Lung (tissue), 12 donors: Measurements from ENCODE around the gene GALNT6. TPM values are rescaled to one million over a fixed set of nuclear protein-coding genes. Genes with fewer than 3 reads are reported as not detected.

Experiments
- ATAC-seq: fragments of 200-7000 bp; cut with Tn5 transposase; one replicate; pipeline ENCODE4 v1.9.1; 2020; ENCODE audit warnings: moderate number of reproducible peaks; ENCODE audit not compliant: insufficient read depth, low FRiP score
- DNase-seq, 3 donors: peaks; one replicate each; pipeline ENCODE4 v3.0.0-alpha.2; 2013 to 2017
- H3K27ac ChIP-seq, 2 donors: one replicate each; pipeline ENCODE4 v1.5.1; 2013; ENCODE audit warnings: mild to moderate bottlenecking in 2 of 2, moderate library complexity in 2 of 2, control low read depth in 1 of 2, inconsistent platforms in 1 of 2, low read depth in 1 of 2, low read length in 1 of 2
- H3K27me3 ChIP-seq, 3 donors: one replicate each; pipeline ENCODE4 v1.5.1; 2013; ENCODE audit warnings: low read length in 2 of 3; ENCODE audit not compliant: control insufficient read depth in 3 of 3, insufficient read depth in 3 of 3
- H3K36me3 ChIP-seq, 4 donors: one replicate each; pipeline ENCODE4 v1.5.1; 2013; ENCODE audit warnings: low read length in 4 of 4, mild to moderate bottlenecking in 1 of 4, moderate library complexity in 1 of 4; ENCODE audit not compliant: control insufficient read depth in 4 of 4, insufficient read depth in 4 of 4
- H3K4me1 ChIP-seq, 5 donors: one replicate each; pipeline ENCODE4 v1.5.1; 2013; ENCODE audit warnings: low read length in 5 of 5, mild to moderate bottlenecking in 2 of 5, moderate library complexity in 1 of 5; ENCODE audit not compliant: control insufficient read depth in 5 of 5, insufficient read depth in 5 of 5
- H3K4me3 ChIP-seq: one replicate; pipeline ENCODE4 v1.5.1; 2013; ENCODE audit warnings: mild to moderate bottlenecking, control low read depth, moderate library complexity
- H3K9ac ChIP-seq, 2 donors: one replicate each; pipeline ENCODE4 v1.5.1; 2013; ENCODE audit warnings: low read length in 2 of 2, control low read depth in 1 of 2; ENCODE audit not compliant: insufficient read depth in 1 of 2
- H3K9me3 ChIP-seq, 4 donors: one replicate each; pipeline ENCODE4 v1.5.1; 2013; ENCODE audit warnings: low read length in 3 of 4, mild to moderate bottlenecking in 1 of 4, moderate library complexity in 1 of 4; ENCODE audit not compliant: control insufficient read depth in 4 of 4, insufficient read depth in 3 of 4
- WGBS, 2 donors: extraction: QIAGEN DNeasy Blood & Tissue Kit; methylation state at CpG; one replicate each; pipeline ENCODE4 v1.1.7; 2013; 5-methylcytosine and 5-hydroxymethylcytosine counted together
- polyA plus RNA-seq, 2 donors: library from polyadenylated mRNA; stranded (reverse); fragments of 200-250 nt; gene quantifications; one replicate each; pipeline ENCODE4 v1.2.1, GENCODE V29; 2013
- total RNA-seq, 2 donors: library from RNA; depleted of rRNA in 1 of 2; stranded (reverse); fragments of >200 nt in 1 of 2; gene quantifications; one replicate each; pipeline ENCODE4 v1.2.1, GENCODE V29; 2014 to 2021
- TF ChIP-seq, protein P1 (sequence below): IDR thresholded peaks from 2 replicates; pipeline ENCODE4 v1.5.1; 2012; ENCODE audit warnings: mild to moderate bottlenecking; ENCODE audit errors: control extremely low read depth, extremely low read depth
- donor health status: control.
- donor health status: control.
- donor health status: Bipolar disorder and iron deficiency.
- donor health status: healthy.
- donor health status: DM: yes; HTN: yes; CAD: no.

Gene GALNT6
- total and polyA plus RNA-seq, 4 donors, result 5.5 to 36.0 (median 9.0) TPM

DNA sequence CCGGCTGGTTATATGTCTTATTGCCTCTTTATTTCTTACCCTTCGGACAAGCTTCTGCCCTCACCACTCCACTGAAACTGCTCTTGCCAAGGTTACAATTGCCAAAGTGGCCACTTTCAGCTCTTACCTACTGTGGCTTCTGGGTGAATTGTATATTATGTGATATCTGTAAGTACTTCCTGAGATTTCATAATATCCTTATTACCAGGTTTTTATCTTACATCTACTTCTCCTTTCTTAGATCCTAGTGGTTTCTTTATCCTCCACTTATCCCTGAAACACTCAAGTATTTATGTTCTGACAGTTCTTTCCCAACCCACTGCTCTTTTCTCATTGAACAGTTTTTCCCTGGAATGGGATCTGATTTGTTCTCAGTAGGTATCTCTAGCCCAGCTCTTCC lies 55.3 kb downstream of the GALNT6 start:
- Histone ChIP-seq H3K4me3 (no peak overlapping the region), H3K36me3 (no peaks in the 10 kb centered on the region), H3K9me3 (no peaks in the 10 kb centered on the region), H3K27ac (no peak overlapping the region), H3K27me3 (no peaks in the 10 kb centered on the region), H3K4me1 (no peaks in the 10 kb centered on the region), H3K9ac (no peak overlapping the region)
- WGBS, 2 donors, result 33 to 57% methylated on average over 2 of the region's 2 CpGs
- TF ChIP-seq, protein P1, sequence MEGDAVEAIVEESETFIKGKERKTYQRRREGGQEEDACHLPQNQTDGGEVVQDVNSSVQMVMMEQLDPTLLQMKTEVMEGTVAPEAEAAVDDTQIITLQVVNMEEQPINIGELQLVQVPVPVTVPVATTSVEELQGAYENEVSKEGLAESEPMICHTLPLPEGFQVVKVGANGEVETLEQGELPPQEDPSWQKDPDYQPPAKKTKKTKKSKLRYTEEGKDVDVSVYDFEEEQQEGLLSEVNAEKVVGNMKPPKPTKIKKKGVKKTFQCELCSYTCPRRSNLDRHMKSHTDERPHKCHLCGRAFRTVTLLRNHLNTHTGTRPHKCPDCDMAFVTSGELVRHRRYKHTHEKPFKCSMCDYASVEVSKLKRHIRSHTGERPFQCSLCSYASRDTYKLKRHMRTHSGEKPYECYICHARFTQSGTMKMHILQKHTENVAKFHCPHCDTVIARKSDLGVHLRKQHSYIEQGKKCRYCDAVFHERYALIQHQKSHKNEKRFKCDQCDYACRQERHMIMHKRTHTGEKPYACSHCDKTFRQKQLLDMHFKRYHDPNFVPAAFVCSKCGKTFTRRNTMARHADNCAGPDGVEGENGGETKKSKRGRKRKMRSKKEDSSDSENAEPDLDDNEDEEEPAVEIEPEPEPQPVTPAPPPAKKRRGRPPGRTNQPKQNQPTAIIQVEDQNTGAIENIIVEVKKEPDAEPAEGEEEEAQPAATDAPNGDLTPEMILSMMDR, result no peak
- ATAC-seq, result no peak
- DNase-seq, result peak in 1 of 3 donors; percentile 44

DNA sequence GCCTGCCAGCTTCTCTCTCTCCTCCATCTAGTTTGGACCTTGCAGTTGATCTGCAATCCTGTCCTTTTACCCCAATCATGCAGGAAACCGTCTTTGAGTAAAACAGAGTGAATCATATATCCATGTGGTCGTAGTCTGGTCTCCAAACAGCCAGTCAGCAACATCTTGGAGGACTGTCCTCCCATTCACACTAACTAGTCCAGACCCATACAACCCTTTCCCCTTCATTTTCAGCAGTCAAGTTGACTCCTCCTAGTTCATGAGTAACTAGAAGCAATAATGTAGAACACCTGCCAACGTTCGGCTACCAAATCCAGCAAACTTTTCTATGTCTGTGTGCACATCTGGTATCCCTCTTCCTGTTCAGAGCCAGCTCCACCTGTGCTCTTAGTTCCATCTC lies 56.4 kb downstream of the GALNT6 start:
- no peaks in the 10 kb centered on the region for H3K27me3 ChIP-seq
- H3K9me3 ChIP-seq, result no peaks in the 10 kb centered on the region
- ATAC-seq (no peak), DNase-seq (no peak)
- H3K9ac ChIP-seq, result no peak overlapping the region
- no peak overlapping the region for H3K27ac ChIP-seq
- H3K4me3 ChIP-seq, result no peak overlapping the region
- H3K4me1 ChIP-seq, result no peaks in the 10 kb centered on the region
- TF ChIP-seq, protein P1, result no peak
- 64 to 69% methylated on average over 4 of the region's 4 CpGs for WGBS, 2 donors
- no peaks in the 10 kb centered on the region for H3K36me3 ChIP-seq

DNA sequence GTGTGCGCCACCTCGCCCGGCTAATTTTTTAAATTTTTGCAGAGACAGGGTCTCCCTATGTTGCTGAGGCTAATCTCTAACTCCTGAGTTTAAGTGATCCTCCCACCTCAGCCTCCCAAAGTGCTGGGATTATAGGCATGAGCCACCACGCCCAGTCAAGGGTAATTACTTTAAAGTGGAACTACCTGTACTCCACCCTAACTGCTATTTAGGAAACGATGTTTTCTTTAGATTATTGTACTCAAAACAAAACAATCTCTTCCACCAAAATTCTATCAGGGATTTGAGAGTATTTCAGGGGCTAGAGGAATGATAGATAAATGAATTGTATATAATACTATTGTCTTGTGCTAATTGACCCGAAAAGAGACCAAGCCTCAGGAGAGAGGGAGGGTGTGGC lies 57.7 kb downstream of the GALNT6 start:
- Histone ChIP-seq H3K4me3 (no peak overlapping the region), H3K27me3 (no peaks in the 10 kb centered on the region), H3K9ac (no peak overlapping the region), H3K9me3 (no peaks in the 10 kb centered on the region), H3K36me3 (no peaks in the 10 kb centered on the region), H3K4me1 (peaks cover 0 to 1% (median 0%) of the 10 kb centered on the region in 5 donors), H3K27ac (no peak overlapping the region)
- WGBS, 2 donors, result 73 to 75% methylated on average over 6 of the region's 6 CpGs
- ATAC-seq (no peak), DNase-seq (no peak)
- TF ChIP-seq, protein P1, result no peak

DNA sequence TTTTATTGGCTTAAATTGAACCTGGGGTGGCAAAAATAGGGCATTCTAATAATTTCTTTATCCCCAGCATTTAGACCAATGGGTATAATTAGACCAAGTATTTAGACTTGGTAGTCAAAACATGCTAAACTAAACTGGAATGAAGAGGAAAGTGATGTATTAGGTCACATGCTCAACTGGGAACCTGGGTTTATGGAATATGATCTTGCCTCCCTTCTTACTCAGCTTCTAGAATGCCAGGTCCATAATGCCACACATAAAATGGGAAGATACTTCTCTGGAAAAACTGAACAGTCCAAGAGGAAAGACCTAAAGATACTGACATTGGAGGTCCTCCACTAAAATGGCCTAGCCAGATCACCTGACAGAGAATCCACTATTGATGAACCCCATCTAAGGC lies 61.0 kb downstream of the GALNT6 start:
- no peak for ATAC-seq
- TF ChIP-seq, protein P1, result no peak
- no peak overlapping the region for H3K27ac ChIP-seq

More for the DNA sequence above, 61.0 kb downstream of the GALNT6 start:
- no peak overlapping the region for H3K4me3 ChIP-seq
- no peak overlapping the region for H3K9ac ChIP-seq
- H3K36me3 ChIP-seq, result no peaks in the 10 kb centered on the region
- H3K27me3 ChIP-seq, result no peaks in the 10 kb centered on the region
- H3K9me3 ChIP-seq, result no peaks in the 10 kb centered on the region
- H3K4me1 ChIP-seq, result peaks cover 0 to 8% (median 0%) of the 10 kb centered on the region in 5 donors
- DNase-seq, result no peak
